Measurements from ENCODE around the gene DTX3L.

The DTX3L gene

DNA sequence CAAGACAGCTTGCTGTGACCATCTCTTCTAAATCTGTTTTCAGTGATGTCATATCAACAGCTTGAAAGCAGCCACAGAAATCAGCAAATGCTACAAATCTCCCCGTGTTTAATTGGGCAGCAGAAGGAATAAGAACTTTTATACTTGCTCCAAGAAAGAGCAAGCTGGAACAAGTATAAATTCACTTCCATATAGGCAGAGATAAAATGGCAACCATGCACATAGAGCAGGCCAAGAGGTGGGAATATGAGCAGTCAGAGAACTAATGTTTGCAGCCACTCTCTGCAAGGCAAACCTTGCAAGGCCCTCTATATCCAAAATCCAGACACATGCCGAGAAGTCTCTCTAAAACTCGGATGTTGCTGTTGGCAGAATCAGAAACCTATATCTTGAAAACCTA lies 16.1 kb upstream of the DTX3L start:
- no peak for TF ChIP-seq CTCF (IDR thresholded peaks at IDR 0.05; ENCODE audit: extremely low read depth, missing control alignments)
- DNase-seq (ENCODE audit: low spot score) = no peak

DNA sequence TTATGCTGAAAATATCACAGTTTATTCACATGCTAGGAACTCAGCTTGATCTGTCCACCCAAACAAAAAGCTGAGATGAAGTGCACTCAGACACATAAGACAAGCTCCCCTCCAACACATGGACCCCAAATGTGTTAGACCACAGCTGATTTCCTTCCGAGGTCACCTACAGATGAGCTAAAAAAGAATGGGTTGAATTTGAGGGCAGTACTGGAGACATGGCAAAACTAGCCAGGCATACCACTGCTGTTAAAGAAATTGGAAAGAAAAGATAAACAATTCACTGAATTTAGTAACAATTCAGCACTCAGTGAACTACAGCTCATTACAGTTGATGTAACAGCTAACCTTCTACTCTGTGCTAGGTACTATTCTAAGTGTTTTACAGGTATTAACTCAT lies 15.5 kb upstream of the DTX3L start:
- no peak for DNase-seq (ENCODE audit: low spot score)
- TF ChIP-seq CTCF (IDR thresholded peaks at IDR 0.05; ENCODE audit: extremely low read depth, missing control alignments) = no peak

DNA sequence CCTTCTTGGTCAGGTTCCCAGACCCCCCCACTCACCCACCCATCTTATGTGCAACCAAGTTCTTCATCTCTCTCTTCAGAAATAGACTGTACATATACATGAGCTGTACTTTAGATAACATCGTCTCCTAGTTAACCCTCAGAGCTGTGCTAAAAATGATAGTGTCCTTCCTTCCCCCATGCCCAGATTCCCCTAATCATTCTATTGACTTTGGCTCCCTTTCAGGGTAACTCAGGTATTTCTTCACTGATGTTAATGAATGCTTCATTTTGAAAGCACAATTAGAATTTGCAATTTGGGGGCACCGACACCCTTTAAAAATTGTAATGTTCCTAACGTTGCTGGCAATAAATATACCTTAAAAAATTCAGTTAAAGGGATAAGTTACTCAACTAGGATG lies 11.0 kb upstream of the DTX3L start:
- TF ChIP-seq CTCF (IDR thresholded peaks at IDR 0.05; ENCODE audit: extremely low read depth, missing control alignments) = no peak
- no peak for DNase-seq (ENCODE audit: low spot score)

DNA sequence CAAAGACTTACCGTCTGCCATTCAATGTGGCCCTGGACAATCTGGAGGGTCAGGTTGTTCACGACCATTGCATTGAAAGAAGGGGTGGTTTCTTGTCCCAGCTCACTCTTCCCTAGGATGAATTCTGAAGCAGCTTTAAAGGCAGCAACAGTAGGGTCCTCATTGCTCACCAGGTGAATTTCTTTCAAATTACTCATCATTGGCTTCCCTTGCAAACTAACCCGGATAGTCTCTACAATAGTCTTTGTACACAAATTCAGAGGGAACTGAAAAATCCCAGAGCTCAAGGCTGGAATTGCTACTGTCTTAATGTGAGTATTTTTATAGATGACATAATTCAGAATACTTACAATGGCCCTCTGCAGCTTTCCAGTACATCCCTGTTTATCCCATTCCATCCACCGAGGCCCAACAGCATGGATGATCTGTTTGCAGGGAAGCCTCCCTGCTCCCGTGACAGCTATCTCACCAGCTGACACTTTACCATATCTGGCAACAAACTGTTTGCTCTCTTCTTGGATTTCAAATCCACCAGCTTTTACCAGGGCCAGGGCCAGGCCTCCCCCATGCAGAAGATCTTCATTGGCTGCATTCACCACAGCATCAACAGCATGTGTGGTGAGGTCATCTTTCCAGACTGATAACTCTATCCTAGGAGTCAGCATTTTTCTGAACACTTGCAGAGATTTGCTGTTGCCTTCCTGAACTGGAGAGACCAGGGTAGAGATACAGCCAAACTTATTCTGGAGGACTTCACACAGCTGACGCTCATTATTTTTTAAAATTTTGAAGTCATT lies 8.7 kb upstream of the DTX3L start:
- no peak for TF ChIP-seq CTCF (IDR thresholded peaks at IDR 0.05; ENCODE audit: extremely low read depth, missing control alignments)
- DNase-seq (ENCODE audit: low spot score) = no peak

DNA sequence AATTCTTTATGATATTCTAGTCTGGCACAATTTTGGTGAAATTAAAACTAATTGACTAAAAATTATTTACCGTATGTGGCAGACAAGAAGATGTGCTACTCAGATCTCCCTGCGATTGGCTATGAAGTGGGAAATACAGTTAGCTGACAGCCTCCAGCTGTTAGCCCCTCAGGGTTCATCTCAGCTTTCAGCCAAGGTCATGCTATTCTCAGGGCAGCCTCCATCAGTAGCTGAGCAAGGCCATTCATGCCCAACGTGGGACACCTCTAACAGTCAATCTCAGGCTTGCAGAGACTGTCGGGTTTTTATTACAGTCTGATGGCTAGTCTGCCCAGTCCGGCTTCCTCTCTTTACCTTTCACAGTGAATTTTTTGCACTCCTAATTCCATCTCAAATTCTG lies 6.8 kb upstream of the DTX3L start:
- TF ChIP-seq CTCF (IDR thresholded peaks at IDR 0.05; ENCODE audit: extremely low read depth, missing control alignments) = no peak
- DNase-seq (ENCODE audit: low spot score) = no peak

DNA sequence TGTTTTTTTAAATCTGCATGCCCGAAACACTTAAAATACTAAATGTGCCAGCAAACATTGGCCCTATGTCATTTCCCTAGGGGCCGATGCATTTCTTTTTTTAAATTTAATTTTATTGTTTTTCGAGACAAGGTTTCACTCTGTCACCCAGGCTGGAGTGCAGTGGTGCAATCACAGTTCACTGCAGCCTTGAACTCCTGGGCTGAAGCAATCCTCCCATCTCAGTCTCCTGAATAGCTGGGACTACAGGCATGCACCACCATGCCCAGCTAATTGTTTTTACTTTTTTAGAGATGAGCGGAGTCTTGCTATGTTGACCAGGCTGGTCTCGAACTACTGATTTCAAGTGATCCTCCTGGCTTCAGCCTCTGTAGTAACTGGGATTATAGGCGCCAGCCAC lies 5.5 kb upstream of the DTX3L start:
- no peak for DNase-seq (ENCODE audit: low spot score)
- no peak for TF ChIP-seq CTCF (IDR thresholded peaks at IDR 0.05; ENCODE audit: extremely low read depth, missing control alignments)

DNA sequence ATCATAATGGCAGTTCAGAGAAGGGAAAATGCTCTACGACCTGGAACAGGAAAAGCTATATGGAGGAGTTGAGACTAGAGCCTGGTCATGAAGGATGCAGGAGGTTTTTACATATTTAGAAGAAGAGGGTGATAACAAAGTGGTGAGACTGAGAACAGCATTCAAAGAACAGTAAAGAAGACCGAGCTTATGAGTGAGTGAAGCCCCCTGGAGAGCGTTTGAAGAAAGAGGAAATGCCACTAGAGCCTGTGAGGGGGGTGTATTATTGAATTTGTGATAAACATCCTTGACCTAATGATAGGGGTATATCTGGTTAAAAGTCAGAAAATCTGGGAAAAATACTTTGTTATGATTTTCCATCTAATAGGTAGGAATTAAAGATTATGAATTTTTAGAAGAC lies 4.2 kb upstream of the DTX3L start:
- no peak for DNase-seq (ENCODE audit: low spot score)

More for the DNA sequence above, 4.2 kb upstream of the DTX3L start:
- no peak for TF ChIP-seq CTCF (IDR thresholded peaks at IDR 0.05; ENCODE audit: extremely low read depth, missing control alignments)
